GM13977 (cell line): Measurements from ENCODE around the gene METTL17.
"Not testable (repeated sequence)": the region's sequence is repeated elsewhere in the genome, so short reads cannot be mapped to it uniquely, and the experiment has no call there.

Experiments
- DNase-seq: peaks from one replicate; pipeline ENCODE4 v3.0.0; 2012; ENCODE audit warnings: low spot score
- CTCF ChIP-seq: IDR thresholded peaks from 2 replicates; pipeline ENCODE4 v1.5.1; 2012; ENCODE audit warnings: mild to moderate bottlenecking, control low read depth; ENCODE audit not compliant: insufficient read depth; ENCODE audit errors: extremely low read depth, missing control alignments
- in situ Hi-C: fragments of 300-500 bp; cut with MboI; formaldehyde crosslinking; loops from one replicate; pipeline ENCODE4 v1.12.0; 2022; ENCODE audit warnings: low sequenced_read_pairs, low pct_unique_long_range_greater_than_20kb, mixed read lengths, inconsistent platforms; ENCODE audit not compliant: unreplicated experiment

METTL17 gene

GRCh38 chr14:20989787-20990600, at the start of gene METTL17:
Gene METTL17 (plus strand): TSS chr14:20989980. CDS start chr14:20990003, 23 bp downstream.
- in situ Hi-C loops, result no loop called here
- DNase-seq, result peak; percentile 90
- TF ChIP-seq CTCF, result peak; percentile 41

GRCh38 chr14:20945146-20945545, 44.6 kb upstream of the METTL17 start:
- in situ Hi-C loops, result not testable (repeated sequence)

GRCh38 chr14:20946707-20947106, 43.1 kb upstream of the METTL17 start:
- DNase-seq, in situ Hi-C loops: not testable (repeated sequence)

More at GRCh38 chr14:20945146-20945545, 44.6 kb upstream of the METTL17 start:
- not testable (repeated sequence) for DNase-seq

- DNase-seq, in situ Hi-C loops: not testable (repeated sequence)
These were observed 34.8 kb upstream of the METTL17 start, which contains the start of gene RNASE2 for GRCh38 chr14:20954736-20955537. Gene RNASE2 (plus strand): TSS chr14:20955487. CDS start chr14:20955772, 285 bp downstream.

GRCh38 chr14:20955538-20955873, 34.3 kb upstream of the METTL17 start:
- in situ Hi-C loops, DNase-seq: not testable (repeated sequence)

- TF ChIP-seq CTCF, result no peak
- no peak for DNase-seq
- in situ Hi-C loops, result no loop called here
These were observed 33.3 kb upstream of the METTL17 start for GRCh38 chr14:20956376-20956976.

GRCh38 chr14:20958946-20959345, 30.8 kb upstream of the METTL17 start:
- in situ Hi-C loops, DNase-seq: not testable (repeated sequence)

GRCh38 chr14:20969336-20969735, 20.4 kb upstream of the METTL17 start:
- no peak for DNase-seq
- in situ Hi-C loops, result no loop called here
- TF ChIP-seq CTCF, result no peak

GRCh38 chr14:20970647-20970982, 19.2 kb upstream of the METTL17 start:
- in situ Hi-C loops, result no loop called here
- DNase-seq, result no peak
- no peak for TF ChIP-seq CTCF
